Testis (tissue), 3 donors: ENCODE data around the gene RGSL1. TPM values are rescaled to one million over a fixed set of nuclear protein-coding genes. Genes with fewer than 3 reads are reported as not detected.
"Not testable (repeated sequence)": the region's sequence is repeated elsewhere in the genome, so short reads cannot be mapped to it uniquely, and the experiment has no call there.

Experiments used
- DNase-seq: peaks from one replicate; pipeline ENCODE4 v3.0.0-alpha.2; 2019
- H3K27ac ChIP-seq, 2 donors: fragments of 200-600 bp; sonication (generic); one replicate each; pipeline ENCODE4 v1.5.1; 2019
- H3K27me3 ChIP-seq: fragments of 200-600 bp; sonication (generic); one replicate; pipeline ENCODE4 v1.5.1; 2019
- H3K36me3 ChIP-seq: fragments of 200-600 bp; sonication (generic); one replicate; pipeline ENCODE4 v1.5.1; 2017; ENCODE audit warnings: low read depth; ENCODE audit errors: missing control alignments
- H3K4me1 ChIP-seq: fragments of 200-600 bp; sonication (generic); one replicate; pipeline ENCODE4 v1.5.1; 2019
- H3K4me3 ChIP-seq, 2 donors: fragments of 200-600 bp; sonication (generic); one replicate each; pipeline ENCODE4 v1.5.1; 2017 to 2019
- H3K9me3 ChIP-seq: fragments of 200-600 bp; sonication (generic); one replicate; pipeline ENCODE4 v1.5.1; 2017
- POLR2A ChIP-seq: fragments of 450-650 bp; IDR thresholded peaks from one replicate; pipeline ENCODE4 v1.6.1; 2017; ENCODE audit warnings: antibody characterized with exemption, mild to moderate bottlenecking, moderate library complexity
- WGBS, 2 donors: methylation state at CpG; one replicate each; pipeline ENCODE4 v1.1.5; 2018; 5-methylcytosine and 5-hydroxymethylcytosine counted together
- intact Hi-C: fragments of 100-400 bp; cut with DNase I; formaldehyde crosslinking; loops from one replicate; pipeline ENCODE4 v1.15.1; 2023; ENCODE audit warnings: low total_unique reads
- polyA plus RNA-seq: library from polyadenylated mRNA; stranded (reverse); fragments of 350-450 nt; fragmentation: Illumina TruSeq; extraction: RNeasy Lipid Tissue Mini Kit (QIAGEN cat#74804); gene quantifications from one replicate; pipeline ENCODE4 v1.2.3, GENCODE V29; 2014; ENCODE audit warnings: low read depth, low replicate concordance; ENCODE audit not compliant: insufficient read depth
- total RNA-seq, 2 donors: library from RNA; depleted of rRNA; stranded (reverse); fragments of >200 nt; gene quantifications; one replicate each; pipeline ENCODE4 v1.2.3, GENCODE V29; 2016
- TF ChIP-seq, protein P1 (sequence below), 3 experiments: fragments of 450-650 bp in 2 of 3; fragments of 200-600 bp in 1 of 3; sonication (generic) in 1 of 3; IDR thresholded peaks; one replicate each; pipeline ENCODE4 v1.5.1; 2016 to 2019; ENCODE audit warnings: antibody characterized with exemption in 3 of 3, mild to moderate bottlenecking in 2 of 3, moderate library complexity in 1 of 3

The RGSL1 gene
- total and polyA plus RNA-seq, 3 donors from 2014 or later, result 12.6 to 37.1 (median 25.9) TPM

DNA sequence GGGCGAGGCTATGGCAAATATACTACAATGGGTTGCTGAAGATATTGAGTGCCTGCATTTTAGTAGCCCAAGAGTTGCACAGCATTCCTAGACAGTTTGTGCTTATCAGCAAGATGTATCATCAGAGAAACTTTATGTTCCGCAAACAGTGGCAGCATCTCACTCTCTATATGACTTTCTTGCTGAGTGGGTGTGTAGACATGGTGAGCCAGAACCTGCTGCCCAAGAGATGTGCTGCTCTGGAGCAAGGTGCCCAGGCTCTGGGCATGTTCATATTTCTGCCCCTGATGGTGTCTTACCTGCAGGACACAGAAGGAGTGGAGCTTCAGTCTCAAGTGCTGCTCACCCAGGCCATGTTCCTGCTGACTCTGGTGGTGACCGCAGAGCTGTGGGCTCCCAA lies 8.2 kb upstream of the RGSL1 start:
- intact Hi-C loops, result no loop called here

DNA sequence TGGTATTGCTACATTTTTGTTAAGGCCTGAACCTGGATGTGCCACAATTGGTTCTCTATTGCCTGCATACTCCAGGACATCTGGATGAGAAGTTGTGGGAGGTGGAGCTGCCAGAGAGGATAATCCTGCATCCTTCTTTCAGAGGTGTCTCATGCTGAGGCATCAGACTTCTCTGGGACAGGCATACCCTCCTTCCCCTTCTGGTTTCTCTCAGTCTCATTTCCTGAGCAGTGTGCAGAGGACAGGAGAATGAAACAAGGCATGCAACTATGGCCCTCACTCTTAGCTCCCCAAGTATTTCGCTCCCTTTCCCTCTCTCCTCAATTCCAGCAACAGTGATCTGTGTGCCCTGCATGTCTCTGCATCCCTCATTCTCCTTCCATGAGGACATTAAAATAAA lies 7.6 kb upstream of the RGSL1 start:
- intact Hi-C loops, result no loop called here
- no peaks in the 10 kb centered on the region for H3K4me1 ChIP-seq
- no peak for DNase-seq
- H3K4me3 ChIP-seq, result no peak overlapping the region
- H3K27ac ChIP-seq, result no peak overlapping the region
- WGBS, 2 donors, result 88 to 95% methylated on average over 1 of the region's 1 CpG
- no peaks in the 10 kb centered on the region for H3K36me3 ChIP-seq
- no peak for TF ChIP-seq POLR2A
- TF ChIP-seq, protein P1, sequence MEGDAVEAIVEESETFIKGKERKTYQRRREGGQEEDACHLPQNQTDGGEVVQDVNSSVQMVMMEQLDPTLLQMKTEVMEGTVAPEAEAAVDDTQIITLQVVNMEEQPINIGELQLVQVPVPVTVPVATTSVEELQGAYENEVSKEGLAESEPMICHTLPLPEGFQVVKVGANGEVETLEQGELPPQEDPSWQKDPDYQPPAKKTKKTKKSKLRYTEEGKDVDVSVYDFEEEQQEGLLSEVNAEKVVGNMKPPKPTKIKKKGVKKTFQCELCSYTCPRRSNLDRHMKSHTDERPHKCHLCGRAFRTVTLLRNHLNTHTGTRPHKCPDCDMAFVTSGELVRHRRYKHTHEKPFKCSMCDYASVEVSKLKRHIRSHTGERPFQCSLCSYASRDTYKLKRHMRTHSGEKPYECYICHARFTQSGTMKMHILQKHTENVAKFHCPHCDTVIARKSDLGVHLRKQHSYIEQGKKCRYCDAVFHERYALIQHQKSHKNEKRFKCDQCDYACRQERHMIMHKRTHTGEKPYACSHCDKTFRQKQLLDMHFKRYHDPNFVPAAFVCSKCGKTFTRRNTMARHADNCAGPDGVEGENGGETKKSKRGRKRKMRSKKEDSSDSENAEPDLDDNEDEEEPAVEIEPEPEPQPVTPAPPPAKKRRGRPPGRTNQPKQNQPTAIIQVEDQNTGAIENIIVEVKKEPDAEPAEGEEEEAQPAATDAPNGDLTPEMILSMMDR (IDR thresholded peaks at IDR 0.05), result no peak
- H3K27me3 ChIP-seq, result no peaks in the 10 kb centered on the region
- H3K9me3 ChIP-seq, result no peaks in the 10 kb centered on the region

More for the DNA sequence above, 8.2 kb upstream of the RGSL1 start:
- no peaks in the 10 kb centered on the region for H3K27me3 ChIP-seq
- H3K4me1 ChIP-seq, result no peaks in the 10 kb centered on the region
- no peak overlapping the region for H3K4me3 ChIP-seq
- no peaks in the 10 kb centered on the region for H3K9me3 ChIP-seq
- WGBS, 2 donors, result 84 to 93% methylated on average over 2 to 3 of the region's 3 CpGs
- DNase-seq, result no peak
- no peak for TF ChIP-seq POLR2A
- TF ChIP-seq, protein P1 (IDR thresholded peaks at IDR 0.05), result no peak
- H3K36me3 ChIP-seq, result no peaks in the 10 kb centered on the region
- H3K27ac ChIP-seq, result no peak overlapping the region

DNA sequence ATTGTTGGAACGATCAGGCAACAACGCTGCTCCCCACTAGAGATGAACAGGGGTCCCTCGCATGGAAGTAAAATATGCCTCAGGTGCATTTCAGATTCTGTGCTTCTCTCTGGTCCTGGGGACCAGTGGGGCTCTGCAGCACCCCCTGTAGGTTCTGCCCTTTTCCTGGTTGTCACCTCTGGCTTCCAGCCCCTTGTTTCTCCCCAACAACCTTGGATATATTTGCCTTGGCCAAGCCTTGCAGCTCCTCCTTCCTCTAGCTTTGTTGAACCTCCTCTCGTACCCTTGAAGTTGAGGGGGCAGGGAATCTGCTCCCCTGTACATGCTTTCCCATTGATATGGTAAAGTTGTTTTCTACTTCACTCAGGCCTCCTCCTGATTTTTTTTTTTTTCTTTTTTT lies 5.4 kb upstream of the RGSL1 start:
- Histone ChIP-seq H3K27me3 (no peaks in the 10 kb centered on the region), H3K4me3 (no peak overlapping the region), H3K4me1 (no peaks in the 10 kb centered on the region), H3K9me3 (no peaks in the 10 kb centered on the region), H3K36me3 (no peaks in the 10 kb centered on the region), H3K27ac (no peak overlapping the region)
- intact Hi-C loops, result no loop called here
- 68 to 72% methylated on average over 3 to 4 of the region's 4 CpGs for WGBS, 2 donors
- no peak for DNase-seq
- TF ChIP-seq, protein P1 (IDR thresholded peaks at IDR 0.05), result no peak
- no peak for TF ChIP-seq POLR2A

DNA sequence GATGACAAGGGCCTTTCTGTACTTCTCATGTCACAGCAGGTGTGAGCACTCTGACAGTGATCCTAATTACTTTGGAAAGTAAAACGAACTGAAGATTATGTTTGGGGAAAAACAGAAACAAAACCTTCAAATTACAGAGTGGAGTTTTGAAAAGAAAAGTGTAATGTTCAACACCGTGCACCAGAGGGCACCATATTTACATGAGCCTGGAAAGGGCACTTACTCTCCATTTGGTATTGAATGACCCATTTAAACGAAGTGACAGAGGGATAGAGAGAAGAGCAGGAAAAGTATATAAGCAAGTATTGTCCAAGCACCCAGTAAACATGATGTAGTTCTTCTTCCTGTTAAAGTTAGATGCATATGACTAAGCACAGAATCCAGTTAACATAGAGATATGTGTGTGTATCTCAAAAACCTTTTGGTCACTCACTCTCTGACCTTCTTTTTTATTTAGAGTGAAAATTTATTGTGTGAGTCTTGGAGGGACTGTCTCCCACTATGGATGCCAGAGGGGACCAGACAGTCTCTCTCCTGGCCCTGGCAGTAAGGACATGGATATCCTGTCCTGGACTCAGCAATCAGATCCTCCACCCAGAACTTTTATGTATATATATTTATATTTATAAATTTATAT lies 3.8 kb upstream of the RGSL1 start:
- DNase-seq, result no peak

DNA sequence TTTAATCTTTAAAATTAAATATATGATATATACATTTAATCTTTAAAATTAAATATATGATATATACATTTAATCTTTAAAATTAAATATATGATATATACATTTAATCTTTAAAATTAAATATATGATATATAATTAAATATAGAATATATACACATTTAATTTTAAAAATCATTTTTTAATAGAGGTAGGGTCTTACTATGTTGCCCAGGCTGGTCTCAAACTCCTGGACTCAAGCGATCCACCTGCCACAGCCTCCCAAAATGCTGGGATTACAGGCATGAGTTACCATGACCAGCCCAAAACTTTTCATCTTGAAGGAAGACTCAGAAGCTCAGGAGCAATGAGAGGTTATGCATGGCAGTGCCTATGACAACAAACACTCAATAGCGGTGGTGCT lies 2.8 kb upstream of the RGSL1 start:
- H3K4me3 ChIP-seq, intact Hi-C loops, H3K27ac ChIP-seq, H3K27me3 ChIP-seq, H3K9me3 ChIP-seq, DNase-seq, H3K36me3 ChIP-seq, H3K4me1 ChIP-seq: not testable (repeated sequence)
- WGBS, 2 donors, result 96% methylated on average over 2 of the region's 2 CpGs

More for the DNA sequence above, 3.8 kb upstream of the RGSL1 start:
- intact Hi-C loops, result no loop called here
- Histone ChIP-seq H3K4me1 (no peaks in the 10 kb centered on the region), H3K36me3 (no peaks in the 10 kb centered on the region), H3K9me3 (no peaks in the 10 kb centered on the region), H3K27ac (no peak overlapping the region), H3K27me3 (no peaks in the 10 kb centered on the region), H3K4me3 (no peak overlapping the region)
- TF ChIP-seq POLR2A, result no peak
- TF ChIP-seq, protein P1 (IDR thresholded peaks at IDR 0.05), result peak in 2 of 3 experiments; percentile 41 to 48
- WGBS, 2 donors, result 19 to 23% methylated on average over 3 of the region's 3 CpGs
